Adrenal gland (tissue), 12 donors: ENCODE data around the gene CFAP410. TPM values are rescaled to one million over a fixed set of nuclear protein-coding genes. Genes with fewer than 3 reads are reported as not detected.

Experiments
- DNase-seq, 7 donors: peaks; one replicate each; pipeline ENCODE4 v3.0.0-alpha.2; 2019 to 2020
- H3K27ac ChIP-seq, 5 donors: fragments of 200-600 bp; sonication (generic) in 4 of 5; 1 replicate in 3 of 5; 2 replicates in 2 of 5; pipeline versions ENCODE4 v1.5.1 to v1.8.0; 2016 to 2020; ENCODE audit warnings: mild to moderate bottlenecking in 1 of 5
- H3K27me3 ChIP-seq: fragments of 200-600 bp; 2 replicates; pipeline ENCODE4 v1.8.0; 2021
- H3K36me3 ChIP-seq, 2 donors: fragments of 200-600 bp; replicated peaks in 1 of 2; 1 replicate in 1 of 2; 2 replicates in 1 of 2; pipeline versions ENCODE4 v1.5.1 to v1.8.0; 2018 to 2022
- H3K4me1 ChIP-seq, 2 donors: fragments of 200-600 bp; replicated peaks in 1 of 2; 1 replicate in 1 of 2; 2 replicates in 1 of 2; pipeline versions ENCODE4 v1.5.1 to v1.8.0; 2018 to 2021
- H3K4me3 ChIP-seq, 4 donors: fragments of 200-600 bp; sonication (generic) in 3 of 4; one replicate each; pipeline ENCODE4 v1.5.1; 2016 to 2018
- H3K9me3 ChIP-seq, 3 donors: fragments of 200-600 bp; sonication (generic) in 1 of 3; replicated peaks in 1 of 3; 1 replicate in 2 of 3; 2 replicates in 1 of 3; pipeline versions ENCODE4 v1.5.1 to v1.8.0; 2016 to 2021
- CTCF ChIP-seq, 6 experiments: fragments of 450-650 bp in 4 of 6; fragments of 200-600 bp in 2 of 6; sonication (generic) in 1 of 6; IDR thresholded peaks; 1 replicate in 5 of 6; 2 replicates in 1 of 6; pipeline versions ENCODE4 v1.5.1 to v1.8.0; 2016 to 2021; ENCODE audit warnings: antibody characterized with exemption in 6 of 6, mild to moderate bottlenecking in 2 of 6, moderate library complexity in 1 of 6
- POLR2A ChIP-seq, 2 donors: fragments of 450-650 bp; IDR thresholded peaks; one replicate each; pipeline ENCODE4 v1.6.1; 2017; ENCODE audit warnings: antibody characterized with exemption in 2 of 2, mild to moderate bottlenecking in 2 of 2, moderate library complexity in 1 of 2
- WGBS, 4 donors: extraction: QIAGEN DNeasy Blood & Tissue Kit in 2 of 4; methylation state at CpG; one replicate each; pipeline versions ENCODE4 v1.1.5 to v1.1.7; 2013 to 2017; 5-methylcytosine and 5-hydroxymethylcytosine counted together
- intact Hi-C, 2 donors: fragments of 100-400 bp; cut with DNase I; formaldehyde crosslinking; loops; one replicate each; pipeline versions ENCODE4 v1.14.1 to v1.15.0; 2022 to 2023
- polyA plus RNA-seq, 3 donors: library from polyadenylated mRNA; stranded (reverse); fragments of 200-250 nt in 2 of 3; fragments of 350-450 nt in 1 of 3; fragmentation: Illumina TruSeq in 1 of 3; extraction: RNeasy Lipid Tissue Mini Kit (QIAGEN cat#74804) in 1 of 3; gene quantifications; one replicate each; pipeline ENCODE4 v1.2.3, GENCODE V29; 2013 to 2014
- total RNA-seq, 9 donors: library from RNA; depleted of rRNA in 4 of 9; stranded (reverse); fragments of >200 nt in 4 of 9; fragments of 120-200 nt in 1 of 9; fragmentation: NEBNext Ultra II Directional in 1 of 9; extraction: Animal tissue kit (Norgen Biotek cat#: 25700) in 1 of 9; gene quantifications; one replicate each; pipeline versions ENCODE4 v1.1.0 to v1.2.4, GENCODE V29; 2013 to 2023
- donor health status: healthy with polysubstance abuse.
- donor health status: Bipolar disorder and iron deficiency.
- donor health status: DM: yes; HTN: yes; CAD: no.
- donor health status: DM: no; HTN: no; CAD: no.
- donor health status: DM: no; HTN: no; CAD: no.
- donor health status: DM: yes; HTN: yes; CAD: no.

The CFAP410 gene
- total and polyA plus RNA-seq, 12 donors, result 1.4 to 149 (median 37.0) TPM

- H3K27me3 ChIP-seq, result no peaks in the 10 kb centered on the region
- H3K27ac ChIP-seq, result peak overlapping the region in 4 of 5 donors; percentile 17 to 93 (median 78)
- peak overlapping the region in 1 of 4 donors; percentile 68 for H3K4me3 ChIP-seq
- 7 to 24% (median 14%) methylated on average over 11 to 41 of the region's 47 CpGs for whole genome bisulfite sequencing, 4 donors
- no peaks in the 10 kb centered on the region for H3K9me3 ChIP-seq
- intact Hi-C loops, result loop anchor here in 1 of 2 donors (5.0 kb wide), 1 partner anchor 36 kb away; the partner anchor contains the start of gene PFKL
- H3K4me1 ChIP-seq, result peaks cover 11 to 19% of the 10 kb centered on the region in 2 donors
- peak; percentile 70 to 89 (median 76) for DNase-seq
- H3K36me3 ChIP-seq, result peaks cover 0 to 21% of the 10 kb centered on the region in 2 donors
- TF ChIP-seq CTCF (IDR thresholded peaks at IDR 0.05), result peak in 5 of 6 experiments; percentile 22 to 46 (median 34)
- TF ChIP-seq POLR2A (IDR thresholded peaks at IDR 0.05), result peak in 1 of 2 donors; percentile 14
Observed at GRCh38 chr21:44337941-44338895, 972 bp downstream of the CFAP410 start.

GRCh38 chr21:44337449-44337848 is 1.7 kb downstream of the CFAP410 start:
- Histone ChIP-seq H3K9me3 (no peaks in the 10 kb centered on the region), H3K27me3 (no peaks in the 10 kb centered on the region), H3K27ac (no peak overlapping the region), H3K4me3 (no peak overlapping the region), H3K4me1 (peaks cover 11 to 19% of the 10 kb centered on the region in 2 donors), H3K36me3 (peaks cover 0 to 21% of the 10 kb centered on the region in 2 donors)
- DNase-seq, result no peak
- intact Hi-C loops, result loop anchor here in 1 of 2 donors (5.0 kb wide), 1 partner anchor 35 kb away; the partner anchor contains the start of gene PFKL
- TF ChIP-seq POLR2A (IDR thresholded peaks at IDR 0.05) (no peak), CTCF (IDR thresholded peaks at IDR 0.05) (no peak)
- 69 to 93% (median 79%) methylated on average over 3 of the region's 3 CpGs for WGBS, 4 donors

- peaks cover 0 to 30% of the 10 kb centered on the region in 2 donors for H3K36me3 ChIP-seq
- DNase-seq, result no peak
- H3K27ac ChIP-seq, result no peak overlapping the region
- intact Hi-C loops, result loop anchor here in 1 of 2 donors (5.0 kb wide), 1 partner anchor 33 kb away; the partner anchor contains the start of gene PFKL
- H3K4me1 ChIP-seq, result peaks cover 11 to 18% of the 10 kb centered on the region in 2 donors
- no peak for TF ChIP-seq POLR2A (IDR thresholded peaks at IDR 0.05)
- H3K4me3 ChIP-seq, result no peak overlapping the region
- H3K27me3 ChIP-seq, result no peaks in the 10 kb centered on the region
- WGBS, 4 donors, result 91 to 97% (median 93%) methylated on average over 14 to 23 of the region's 24 CpGs
- no peaks in the 10 kb centered on the region for H3K9me3 ChIP-seq
Observed at GRCh38 chr21:44335266-44336059, 3.7 kb downstream of the CFAP410 start.

GRCh38 chr21:44334329-44335030 is 4.7 kb downstream of the CFAP410 start:
- Histone ChIP-seq H3K27me3 (no peaks in the 10 kb centered on the region), H3K27ac (no peak overlapping the region), H3K4me1 (peaks cover 5 to 8% of the 10 kb centered on the region in 2 donors), H3K36me3 (peaks cover 0 to 30% of the 10 kb centered on the region in 2 donors), H3K9me3 (no peaks in the 10 kb centered on the region), H3K4me3 (no peak overlapping the region)
- TF ChIP-seq CTCF (IDR thresholded peaks at IDR 0.05), result no peak
- no peak for TF ChIP-seq POLR2A (IDR thresholded peaks at IDR 0.05)
- 84 to 90% (median 85%) methylated on average over 11 to 26 of the region's 26 CpGs for WGBS, 4 donors
- no peak for DNase-seq
- intact Hi-C loops, result loop anchor here in 1 of 2 donors (5.0 kb wide), 1 partner anchor 32 kb away; the partner anchor contains the start of gene PFKL
